A549 (cell line): ENCODE measurements around the gene GMPR. TPM values are rescaled to one million over a fixed set of nuclear protein-coding genes. Genes with fewer than 3 reads are reported as not detected.

Source experiments
- ATAC-seq, 2 experiments: fragments of 200-7000 bp in 1 of 2; fragments of >200 bp in 1 of 2; cut with Nextera tagmentation in 1 of 2; cut with Tn5 transposase in 1 of 2; 3 replicates each; pipeline versions ENCODE4 v1.8.0 to v1.9.1; 2018 to 2020; ENCODE audit warnings: mild to moderate bottlenecking in 1 of 2, moderate library complexity in 1 of 2
- CTCF ChIA-PET: fragments of 300-600 bp; sonication (Branson Sonifier 250); formaldehyde crosslinking; extraction: SDS; loops from one replicate; lab custom pipeline; 2021; ENCODE audit warnings: antibody characterized with exemption, inconsistent platforms; lab: Yijun Ruan, JAX
- POLR2A ChIA-PET: fragments of 350-600 bp; formaldehyde crosslinking; extraction: SDS; loops from one replicate; lab custom pipeline; 2021; ENCODE audit warnings: antibody characterized with exemption, inconsistent platforms; lab: Yijun Ruan, JAX
- DNase-seq, 2 experiments: peaks; one replicate each; pipeline versions ENCODE4 v3.0.0 to v3.0.0-alpha.2; 2011 to 2016; ENCODE audit warnings: low read depth in 1 of 2, low spot score in 1 of 2
- FAIRE-seq: peaks from 2 replicates; lab custom pipeline; 2011; peaks lifted over from hg19 to GRCh38; lab: Jason Lieb, UNC
- H3K27ac ChIP-seq, 2 experiments: fragments of >200 bp; sonication (Bioruptor Twin); formaldehyde crosslinking; 3 replicates each; pipeline ENCODE4 v1.5.1; 2016 to 2017
- H3K4me1 ChIP-seq: fragments of >200 bp; sonication (Bioruptor Twin); formaldehyde crosslinking; 3 replicates; pipeline ENCODE4 v1.6.1; 2016
- H3K4me2 ChIP-seq: fragments of >200 bp; sonication (Bioruptor Twin); formaldehyde crosslinking; 3 replicates; pipeline ENCODE4 v1.6.1; 2016
- H3K4me3 ChIP-seq: fragments of >200 bp; sonication (Bioruptor Twin); formaldehyde crosslinking; 3 replicates; pipeline ENCODE4 v1.5.1; 2016
- H3K9me3 ChIP-seq: fragments of >200 bp; sonication (Bioruptor Twin); formaldehyde crosslinking; 3 replicates; pipeline ENCODE4 v1.6.1; 2016
- ATOH8 ChIP-seq: fragments of 250-450 bp; sonication (Bioruptor Pico); IDR thresholded peaks from 2 replicates; pipeline ENCODE4 v1.5.0; 2020; ENCODE audit warnings: low read depth, mild to moderate bottlenecking, moderate library complexity
- BHLHE40 ChIP-seq: IDR thresholded peaks from 2 replicates; pipeline ENCODE4 v1.6.1; 2012; ENCODE audit warnings: low read depth, low read length, inconsistent platforms
- CEBPB ChIP-seq, 2 experiments: fragments of >200 bp in 1 of 2; sonication (Bioruptor Twin) in 1 of 2; formaldehyde crosslinking in 1 of 2; IDR thresholded peaks; 2 replicates each; pipeline ENCODE4 v1.6.1; 2012 to 2016
- CHD2 ChIP-seq: fragments of 150-350 bp; IDR thresholded peaks from 2 replicates; pipeline ENCODE4 v1.6.1; 2014; ENCODE audit warnings: low read length; ENCODE audit not compliant: partially characterized antibody
- CHD4 ChIP-seq: fragments of 200-600 bp; sonication (generic); IDR thresholded peaks from 2 replicates; pipeline ENCODE4 v1.6.1; 2016; ENCODE audit warnings: antibody characterized with exemption, mild to moderate bottlenecking, borderline replicate concordance
- EHF ChIP-seq: fragments of 250-450 bp; sonication (Bioruptor Pico); IDR thresholded peaks from 2 replicates; pipeline ENCODE4 v1.5.0; 2020; ENCODE audit warnings: mild to moderate bottlenecking
- ESRRA ChIP-seq: fragments of 150-350 bp; IDR thresholded peaks from 2 replicates; pipeline ENCODE4 v1.6.1; 2014; ENCODE audit warnings: mild to moderate bottlenecking, low read length, borderline replicate concordance
- FOSB ChIP-seq: fragments of 250-450 bp; sonication (Bioruptor Pico); IDR thresholded peaks from 2 replicates; pipeline ENCODE4 v1.5.0; 2020; ENCODE audit warnings: mild to moderate bottlenecking, moderate library complexity
- FOSL2 ChIP-seq, 2 experiments: fragments of 450-650 bp in 1 of 2; fragments of >200 bp in 1 of 2; sonication (Bioruptor Twin) in 1 of 2; formaldehyde crosslinking; IDR thresholded peaks; 2 replicates each; pipeline versions ENCODE4 v1.5.0 to v1.6.1; 2016 to 2020; ENCODE audit warnings: mild to moderate bottlenecking in 1 of 2, moderate library complexity in 1 of 2
- HOXA7 ChIP-seq: fragments of 250-450 bp; sonication (Bioruptor Pico); IDR thresholded peaks from 2 replicates; pipeline ENCODE4 v1.5.0; 2020; ENCODE audit warnings: mild to moderate bottlenecking, moderate library complexity
- HOXB5 ChIP-seq: fragments of 250-450 bp; sonication (Bioruptor Pico); IDR thresholded peaks from 2 replicates; pipeline ENCODE4 v1.5.0; 2020; ENCODE audit warnings: mild to moderate bottlenecking, moderate library complexity
- JUNB ChIP-seq: fragments of >200 bp; sonication (Bioruptor Twin); formaldehyde crosslinking; IDR thresholded peaks from 2 replicates; pipeline ENCODE4 v1.6.1; 2016
- KDM5A ChIP-seq: fragments of 200-600 bp; sonication (generic); IDR thresholded peaks from 2 replicates; pipeline ENCODE4 v1.6.1; 2016; ENCODE audit warnings: antibody characterized with exemption, mild to moderate bottlenecking
- MAFK ChIP-seq: fragments of 450-650 bp; IDR thresholded peaks from 2 replicates; pipeline ENCODE4 v1.6.1; 2014; ENCODE audit not compliant: partially characterized antibody
- PHF8 ChIP-seq: fragments of 200-600 bp; sonication (generic); IDR thresholded peaks from 2 replicates; pipeline ENCODE4 v1.6.1; 2016; ENCODE audit warnings: low read depth, mild to moderate bottlenecking, antibody characterized with exemption, moderate library complexity, borderline replicate concordance
- RAD21 ChIP-seq, 2 experiments: fragments of >200 bp in 1 of 2; sonication (Bioruptor Twin) in 1 of 2; formaldehyde crosslinking in 1 of 2; IDR thresholded peaks in 1 of 2; conservative IDR thresholded peaks in 1 of 2; 2 replicates in 1 of 2; 3 replicates in 1 of 2; pipeline ENCODE4 v1.6.1; 2012 to 2018; ENCODE audit warnings: inconsistent platforms in 1 of 2
- RARB ChIP-seq: fragments of 250-450 bp; sonication (Bioruptor Pico); IDR thresholded peaks from 2 replicates; pipeline ENCODE4 v1.8.0; 2021; ENCODE audit warnings: mild to moderate bottlenecking, moderate library complexity
- RCOR1 ChIP-seq: fragments of 150-350 bp; IDR thresholded peaks from 2 replicates; pipeline ENCODE4 v1.6.1; 2014; ENCODE audit warnings: antibody characterized with exemption, low read length, low read depth
- RNF2 ChIP-seq: fragments of 200-600 bp; sonication (generic); IDR thresholded peaks from 2 replicates; pipeline ENCODE4 v1.6.1; 2016; ENCODE audit warnings: low read depth, mild to moderate bottlenecking, antibody characterized with exemption, moderate library complexity, borderline replicate concordance
- SMC3 ChIP-seq: fragments of >200 bp; sonication (Bioruptor Twin); formaldehyde crosslinking; IDR thresholded peaks from 3 replicates; pipeline ENCODE4 v1.6.1; 2018; ENCODE audit warnings: inconsistent platforms
- SREBF2 ChIP-seq: fragments of 450-650 bp; IDR thresholded peaks from 2 replicates; pipeline ENCODE4 v1.6.1; 2014; ENCODE audit warnings: mild to moderate bottlenecking, moderate library complexity
- TFCP2L1 ChIP-seq: fragments of 250-450 bp; sonication (Bioruptor Pico); IDR thresholded peaks from 2 replicates; pipeline ENCODE4 v1.5.0; 2021; ENCODE audit warnings: mild to moderate bottlenecking
- TP53 ChIP-seq: fragments of 250-450 bp; sonication (Bioruptor Pico); IDR thresholded peaks from 2 replicates; pipeline ENCODE4 v1.5.0; 2021; ENCODE audit warnings: mild to moderate bottlenecking, moderate library complexity
- ZC3H11A ChIP-seq: fragments of 450-650 bp; IDR thresholded peaks from 2 replicates; pipeline ENCODE4 v1.6.1; 2014; ENCODE audit warnings: antibody characterized with exemption, mild to moderate bottlenecking
- WGBS: methylation state at CpG from one replicate; pipeline ENCODE4 v1.1.6; 2017; ENCODE audit errors: missing lambda C conversion rate; 5-methylcytosine and 5-hydroxymethylcytosine counted together
- polyA plus RNA-seq, 4 experiments: library from polyadenylated mRNA; depleted of rRNA in 3 of 4; stranded (reverse); fragments of >200 nt; fragmentation: RNase III in 1 of 4; extraction: RNeasy Plus Mini Kit Qiagen cat#74134 plus additional on column Dnase treatment in 1 of 4; gene quantifications; 2 replicates in 3 of 4; 3 replicates in 1 of 4; pipeline ENCODE4 v1.2.3, GENCODE V29; 2011 to 2017
- TF ChIP-seq, protein P1 (sequence below): fragments of 150-350 bp; IDR thresholded peaks from 2 replicates; pipeline ENCODE4 v1.6.1; 2014; ENCODE audit warnings: low read depth, mild to moderate bottlenecking, low read length

GMPR gene
- polyA plus RNA-seq, 2 of the 4 experiments (the other 2 are of a cell fraction): 0.23 to 0.34 TPM

- Histone ChIP-seq H3K4me3 (no peak overlapping the region), H3K4me2 (no peak overlapping the region), H3K9me3 (no peaks in the 10 kb centered on the region), H3K27ac (no peak overlapping the region), H3K4me1 (no peaks in the 10 kb centered on the region)
- ChIA-PET POLR2A (no interaction called here), CTCF (interaction anchor here (1.2 kb wide), 3 partner anchors 11 to 47 kb away, joined by 3 to 4 read pairs (median 3); no protein-coding TSS in a partner anchor)
- FAIRE-seq (no peak), ATAC-seq (no peak; a peak in 1 of 6 replicates), DNase-seq (no peak)
- no peak for TF ChIP-seq RCOR1
- TF ChIP-seq ATOH8 (CRISPR knock-in tag): no peak
- TF ChIP-seq BHLHE40: no peak
- TF ChIP-seq FOSL2 (IDR thresholded peaks at IDR 0.05): no peak
- no peak for TF ChIP-seq FOSL2 (CRISPR knock-in tag; IDR thresholded peaks at IDR 0.05)
- no peak for TF ChIP-seq ZC3H11A
- 45% methylated on average over 6 of the region's 6 CpGs for WGBS
Observed at GRCh38 chr6:16229700-16230099, 8.7 kb upstream of the GMPR start.

DNA sequence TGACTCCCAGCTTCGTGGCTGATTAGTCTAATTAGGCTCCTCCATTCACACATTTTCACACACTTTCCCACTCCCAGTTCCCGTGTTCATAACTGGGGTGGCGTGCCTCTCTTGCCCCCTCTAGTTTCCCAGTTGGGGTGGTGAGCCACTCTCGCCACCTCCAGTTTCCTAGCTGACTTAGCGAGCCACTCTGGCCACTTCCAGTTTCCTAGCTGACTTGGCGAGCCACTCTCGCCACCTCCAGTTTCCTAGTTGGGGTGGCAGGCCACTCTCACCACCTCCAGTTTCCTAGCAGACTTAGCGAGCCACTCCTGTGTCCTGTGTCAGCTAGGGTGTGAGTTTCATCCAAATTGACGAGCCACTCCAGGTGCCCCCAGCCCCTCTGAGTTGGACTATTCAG is 7.4 kb upstream of the GMPR start:
- H3K9me3 ChIP-seq: no peaks in the 10 kb centered on the region
- no peak for DNase-seq
- 66% methylated on average over 9 of the region's 9 CpGs for WGBS
- ChIA-PET CTCF (interaction anchor here (0.6 to 1.1 kb wide), 2 partner anchors 55 to 606 kb away, joined by 3 read pairs; no protein-coding TSS in a partner anchor), POLR2A (no interaction called here)
- no peak for FAIRE-seq
- no peak overlapping the region for H3K4me2 ChIP-seq
- H3K27ac ChIP-seq: no peak overlapping the region
- H3K4me3 ChIP-seq: no peak overlapping the region
- TF ChIP-seq ZC3H11A (no peak), RNF2 (no peak), CEBPB (IDR thresholded peaks at IDR 0.05) (no peak), HOXB5 (CRISPR knock-in tag) (no peak), ESRRA (no peak), KDM5A (no peak), CHD4 (no peak), ATOH8 (CRISPR knock-in tag) (no peak), JUNB (no peak), MAFK (no peak), EHF (CRISPR knock-in tag) (no peak), RAD21 (conservative IDR thresholded peaks at IDR 0.05 in 1 of 2, IDR thresholded peaks at IDR 0.05 in 1 of 2) (no peak)
- TF ChIP-seq, protein P1, sequence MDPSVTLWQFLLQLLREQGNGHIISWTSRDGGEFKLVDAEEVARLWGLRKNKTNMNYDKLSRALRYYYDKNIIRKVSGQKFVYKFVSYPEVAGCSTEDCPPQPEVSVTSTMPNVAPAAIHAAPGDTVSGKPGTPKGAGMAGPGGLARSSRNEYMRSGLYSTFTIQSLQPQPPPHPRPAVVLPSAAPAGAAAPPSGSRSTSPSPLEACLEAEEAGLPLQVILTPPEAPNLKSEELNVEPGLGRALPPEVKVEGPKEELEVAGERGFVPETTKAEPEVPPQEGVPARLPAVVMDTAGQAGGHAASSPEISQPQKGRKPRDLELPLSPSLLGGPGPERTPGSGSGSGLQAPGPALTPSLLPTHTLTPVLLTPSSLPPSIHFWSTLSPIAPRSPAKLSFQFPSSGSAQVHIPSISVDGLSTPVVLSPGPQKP: no peak
- TF ChIP-seq, all 56 proteins: peak for 0
- no peak for ATAC-seq
- no peaks in the 10 kb centered on the region for H3K4me1 ChIP-seq

DNA sequence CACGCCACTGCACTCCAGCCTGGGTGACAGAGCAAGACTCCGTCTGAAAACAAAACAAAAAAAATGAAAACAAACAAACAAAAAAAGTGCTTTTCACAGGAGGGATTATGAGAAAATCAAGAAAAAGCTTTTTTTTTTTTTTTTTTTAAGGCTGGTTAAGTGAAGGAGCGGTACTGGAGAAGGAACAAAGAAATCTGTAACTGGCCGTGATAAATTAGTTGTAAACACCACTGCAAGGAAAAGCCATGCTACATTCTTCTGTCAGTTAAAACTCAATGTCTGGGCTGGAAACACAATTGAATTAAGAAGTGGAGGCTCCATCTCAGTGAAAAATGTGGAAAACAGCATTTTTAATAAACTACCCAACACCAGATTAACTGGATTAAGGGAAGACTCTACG is 6.3 kb upstream of the GMPR start:
- FAIRE-seq (no peak), ATAC-seq (no peak), DNase-seq (no peak)
- no peaks in the 10 kb centered on the region for H3K9me3 ChIP-seq
- H3K4me1 ChIP-seq: no peaks in the 10 kb centered on the region
- H3K4me2 ChIP-seq: no peak overlapping the region
- no peak for TF ChIP-seq ESRRA
- TF ChIP-seq PHF8: no peak
- TF ChIP-seq FOSL2 (IDR thresholded peaks at IDR 0.05): no peak
- TF ChIP-seq FOSL2 (CRISPR knock-in tag; IDR thresholded peaks at IDR 0.05): no peak
- TF ChIP-seq CHD2: no peak
- TF ChIP-seq HOXA7 (CRISPR knock-in tag): no peak
- no peak for TF ChIP-seq EHF (CRISPR knock-in tag)
- TF ChIP-seq, protein P1: no peak
- TF ChIP-seq RARB (CRISPR knock-in tag): no peak
- TF ChIP-seq SMC3: no peak
- TF ChIP-seq TP53 (CRISPR knock-in tag): no peak
- no peak for TF ChIP-seq SREBF2
- TF ChIP-seq JUNB: no peak
- TF ChIP-seq TFCP2L1: no peak
- no peak for TF ChIP-seq FOSB
- H3K27ac ChIP-seq: no peak overlapping the region
- H3K4me3 ChIP-seq: no peak overlapping the region
- WGBS: 73% methylated on average over 5 of the region's 5 CpGs
- CTCF ChIA-PET: interaction anchor here (1.1 kb wide), 1 partner anchor 54 kb away, joined by 3 read pairs; no protein-coding TSS in a partner anchor
- POLR2A ChIA-PET: no interaction called here
